ENCODE measurements around the gene KRTAP6-3.

- TF ChIP-seq POLR2A (IDR thresholded peaks at IDR 0.05; ENCODE audit: control extremely low read depth in 1 of 2, low read depth in 2 of 2, low read length in 2 of 2): no peak
- TF ChIP-seq EZH2 (IDR thresholded peaks at IDR 0.05; ENCODE audit: low read depth, low read length, severe bottlenecking): no peak
- TF ChIP-seq CEBPB (IDR thresholded peaks at IDR 0.05; ENCODE audit: low read depth, low read length): no peak
- TF ChIP-seq CTCF (IDR thresholded peaks at IDR 0.05; ENCODE audit: control extremely low read depth in 1 of 3, insufficient read depth in 1 of 3, low read depth in 1 of 3, low read length in 3 of 3): no peak
- no peak for TF ChIP-seq ATF2 (IDR thresholded peaks at IDR 0.05; ENCODE audit: low read length)
- no peak for TF ChIP-seq SP1 (IDR thresholded peaks at IDR 0.05; ENCODE audit: low read depth, low read length)
- no peak for TF ChIP-seq MAX (IDR thresholded peaks at IDR 0.05)
- TF ChIP-seq RFX5 (IDR thresholded peaks at IDR 0.05; ENCODE audit: borderline replicate concordance, low read depth, low read length): no peak
- no peak for TF ChIP-seq ZNF274 (IDR thresholded peaks at IDR 0.05; ENCODE audit: borderline replicate concordance, extremely low read depth, low read length)
These were observed 21.6 kb downstream of the KRTAP6-3 start, which contains the start of gene KRTAP6-1 for GRCh38 chr21:30613836-30614235.

All from H1 (cell line).